Gastrocnemius medialis (tissue), 4 donors: ENCODE results near the gene NOXA1.

Experiments
- CTCF ChIP-seq, 5 experiments: fragments of 450-650 bp in 3 of 5; fragments of 200-600 bp in 2 of 5; sonication (generic) in 2 of 5; IDR thresholded peaks in 4 of 5; conservative IDR thresholded peaks in 1 of 5; 1 replicate in 4 of 5; 2 replicates in 1 of 5; pipeline ENCODE4 v1.5.1; 2016 to 2019; ENCODE audit warnings: antibody characterized with exemption in 5 of 5, mild to moderate bottlenecking in 3 of 5, moderate library complexity in 3 of 5
- POLR2A ChIP-seq, 2 donors: fragments of 450-650 bp; IDR thresholded peaks; one replicate each; pipeline ENCODE4 v1.6.1; 2017; ENCODE audit warnings: antibody characterized with exemption in 2 of 2, mild to moderate bottlenecking in 2 of 2, moderate library complexity in 2 of 2

- TF ChIP-seq CTCF (IDR thresholded peaks at IDR 0.05 in 4 of 5, conservative IDR thresholded peaks at IDR 0.05 in 1 of 5), result no peak
- no peak for TF ChIP-seq POLR2A (IDR thresholded peaks at IDR 0.05)
Measured at GRCh38 chr9:137460363-137461315, 37.4 kb downstream of the NOXA1 start.
